Neural progenitor cell (in vitro differentiated cells): ENCODE results near the gene OGG1. TPM values are rescaled to one million over a fixed set of nuclear protein-coding genes. Genes with fewer than 3 reads are reported as not detected.

Experiments used
- DNase-seq: peaks from one replicate; pipeline ENCODE4 v3.0.0-alpha.2; 2016; ENCODE audit warnings: low spot score
- H2AFZ ChIP-seq: fragments of 200-600 bp; sonication (generic); replicated peaks from 2 replicates; pipeline ENCODE4 v1.6.1; 2016; ENCODE audit warnings: antibody characterized with exemption
- H3F3A ChIP-seq: fragments of 200-600 bp; sonication (generic); 2 replicates; pipeline ENCODE4 v1.6.1; 2016; ENCODE audit warnings: antibody characterized with exemption, low read depth
- H3K27ac ChIP-seq: fragments of 200-600 bp; sonication (generic); 2 replicates; pipeline ENCODE4 v1.5.1; 2016; ENCODE audit warnings: mild to moderate bottlenecking
- H3K27me3 ChIP-seq: fragments of 200-600 bp; sonication (generic); 2 replicates; pipeline ENCODE4 v1.6.1; 2016; ENCODE audit warnings: mild to moderate bottlenecking, moderate library complexity
- H3K36me3 ChIP-seq: fragments of 200-600 bp; sonication (generic); 2 replicates; pipeline ENCODE4 v1.5.1; 2016
- H3K4me1 ChIP-seq: fragments of 200-600 bp; sonication (generic); 2 replicates; pipeline ENCODE4 v1.6.1; 2016; ENCODE audit warnings: mixed run types
- H3K4me2 ChIP-seq: fragments of 200-600 bp; sonication (generic); 2 replicates; pipeline ENCODE4 v1.6.1; 2016
- H3K4me3 ChIP-seq: fragments of 200-600 bp; sonication (generic); 2 replicates; pipeline ENCODE4 v1.5.1; 2016
- H3K79me2 ChIP-seq: fragments of 200-600 bp; sonication (generic); 2 replicates; pipeline ENCODE4 v1.6.1; 2016; ENCODE audit warnings: low read depth
- H3K9ac ChIP-seq: fragments of 200-600 bp; sonication (generic); 2 replicates; pipeline ENCODE4 v1.6.1; 2016
- H3K9me3 ChIP-seq: fragments of 200-600 bp; sonication (generic); 2 replicates; pipeline ENCODE4 v1.5.1; 2016; ENCODE audit warnings: low read depth
- H4K20me1 ChIP-seq: fragments of 200-600 bp; sonication (generic); 2 replicates; pipeline ENCODE4 v1.6.1; 2016; ENCODE audit warnings: low read depth
- H3K27ac Mint-ChIP-seq: 3 replicates; pipeline ENCODE4 v1.8.0; 2021; ENCODE audit warnings: mixed read lengths
- H3K27me3 Mint-ChIP-seq: 2 replicates; pipeline ENCODE4 v1.8.0; 2022; ENCODE audit warnings: low read depth, mild to moderate bottlenecking, inconsistent platforms, moderate library complexity, mixed read lengths; ENCODE audit not compliant: insufficient read depth
- H3K36me3 Mint-ChIP-seq: 3 replicates; pipeline ENCODE4 v1.8.0; 2021; ENCODE audit warnings: mixed read lengths
- H3K4me1 Mint-ChIP-seq: 3 replicates; pipeline ENCODE4 v1.8.0; 2021; ENCODE audit warnings: mixed read lengths
- H3K4me3 Mint-ChIP-seq: 3 replicates; pipeline ENCODE4 v1.8.0; 2021; ENCODE audit warnings: mild to moderate bottlenecking, moderate library complexity, mixed read lengths
- H3K9me3 Mint-ChIP-seq: 3 replicates; pipeline ENCODE4 v1.8.0; 2020; ENCODE audit warnings: mixed read lengths
- EZH2 ChIP-seq: fragments of 200-600 bp; sonication (generic); IDR thresholded peaks from 2 replicates; pipeline ENCODE4 v1.6.1; 2017; ENCODE audit warnings: antibody characterized with exemption, mild to moderate bottlenecking, moderate library complexity
- EZH2phosphoT487 ChIP-seq: fragments of 200-600 bp; sonication (generic); IDR thresholded peaks from 2 replicates; pipeline ENCODE4 v1.6.1; 2017; ENCODE audit warnings: antibody characterized with exemption
- total RNA-seq: library from RNA; depleted of rRNA; stranded (reverse); fragments of >200 nt; gene quantifications from 2 replicates; pipeline ENCODE4 v1.2.3, GENCODE V29; 2015; ENCODE audit warnings: low replicate concordance
- TF ChIP-seq, protein P1 (sequence below): fragments of 200-600 bp; sonication (generic); IDR thresholded peaks from 2 replicates; pipeline ENCODE4 v1.5.1; 2017; ENCODE audit warnings: antibody characterized with exemption, mild to moderate bottlenecking

Gene OGG1
- total RNA-seq, 1 donor from 2014 or later: 15.8 TPM

DNA sequence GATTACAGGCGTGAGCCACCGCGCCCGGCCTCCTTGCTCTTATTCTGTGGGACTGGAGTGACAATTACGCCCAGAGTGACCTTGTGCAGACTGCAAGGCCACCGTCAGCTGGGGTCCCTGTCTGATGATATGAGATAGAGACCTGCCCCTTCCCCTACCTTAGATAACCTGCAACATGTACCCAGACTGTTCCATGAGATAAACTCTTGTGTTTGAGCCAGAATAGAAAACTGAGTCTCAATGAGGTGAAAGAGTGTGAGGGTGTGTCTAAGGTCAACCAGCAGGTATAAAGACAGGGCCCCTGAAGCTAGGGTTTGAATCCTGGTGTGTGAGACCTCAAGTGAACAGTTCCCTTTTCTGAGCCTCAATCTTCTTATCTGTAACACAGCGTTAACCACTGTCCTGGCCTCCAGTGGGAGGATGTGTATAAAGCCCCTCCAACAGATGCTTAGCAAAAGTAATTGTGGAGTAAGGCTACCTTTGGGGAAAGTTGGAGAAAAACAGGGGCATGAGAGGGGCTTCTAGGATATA lies 36.5 kb downstream of the OGG1 start:
- H3K4me3 Mint-ChIP-seq: no peak overlapping the region
- H3K27me3 ChIP-seq: no peaks in the 10 kb centered on the region
- H3K36me3 Mint-ChIP-seq: peaks cover 35% of the 10 kb centered on the region
- H4K20me1 ChIP-seq: no peaks in the 10 kb centered on the region
- no peaks in the 10 kb centered on the region for H3K4me1 ChIP-seq
- H3K27ac ChIP-seq: no peak overlapping the region
- no peak overlapping the region for H2AFZ ChIP-seq
- H3F3A ChIP-seq: peaks cover 7% of the 10 kb centered on the region
- H3K9me3 Mint-ChIP-seq: no peaks in the 10 kb centered on the region
- H3K4me1 Mint-ChIP-seq: peaks cover 2% of the 10 kb centered on the region
- TF ChIP-seq EZH2phosphoT487 (no peak), EZH2 (no peak)
- TF ChIP-seq, protein P1, sequence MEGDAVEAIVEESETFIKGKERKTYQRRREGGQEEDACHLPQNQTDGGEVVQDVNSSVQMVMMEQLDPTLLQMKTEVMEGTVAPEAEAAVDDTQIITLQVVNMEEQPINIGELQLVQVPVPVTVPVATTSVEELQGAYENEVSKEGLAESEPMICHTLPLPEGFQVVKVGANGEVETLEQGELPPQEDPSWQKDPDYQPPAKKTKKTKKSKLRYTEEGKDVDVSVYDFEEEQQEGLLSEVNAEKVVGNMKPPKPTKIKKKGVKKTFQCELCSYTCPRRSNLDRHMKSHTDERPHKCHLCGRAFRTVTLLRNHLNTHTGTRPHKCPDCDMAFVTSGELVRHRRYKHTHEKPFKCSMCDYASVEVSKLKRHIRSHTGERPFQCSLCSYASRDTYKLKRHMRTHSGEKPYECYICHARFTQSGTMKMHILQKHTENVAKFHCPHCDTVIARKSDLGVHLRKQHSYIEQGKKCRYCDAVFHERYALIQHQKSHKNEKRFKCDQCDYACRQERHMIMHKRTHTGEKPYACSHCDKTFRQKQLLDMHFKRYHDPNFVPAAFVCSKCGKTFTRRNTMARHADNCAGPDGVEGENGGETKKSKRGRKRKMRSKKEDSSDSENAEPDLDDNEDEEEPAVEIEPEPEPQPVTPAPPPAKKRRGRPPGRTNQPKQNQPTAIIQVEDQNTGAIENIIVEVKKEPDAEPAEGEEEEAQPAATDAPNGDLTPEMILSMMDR: no peak
- DNase-seq: no peak
- no peaks in the 10 kb centered on the region for H3K27me3 Mint-ChIP-seq
- H3K4me2 ChIP-seq: no peak overlapping the region
- no peak overlapping the region for H3K27ac Mint-ChIP-seq
- H3K9me3 ChIP-seq: no peaks in the 10 kb centered on the region
- peaks cover 8% of the 10 kb centered on the region for H3K79me2 ChIP-seq
- no peak overlapping the region for H3K9ac ChIP-seq
- peaks cover 10% of the 10 kb centered on the region for H3K36me3 ChIP-seq
- no peak overlapping the region for H3K4me3 ChIP-seq

DNA sequence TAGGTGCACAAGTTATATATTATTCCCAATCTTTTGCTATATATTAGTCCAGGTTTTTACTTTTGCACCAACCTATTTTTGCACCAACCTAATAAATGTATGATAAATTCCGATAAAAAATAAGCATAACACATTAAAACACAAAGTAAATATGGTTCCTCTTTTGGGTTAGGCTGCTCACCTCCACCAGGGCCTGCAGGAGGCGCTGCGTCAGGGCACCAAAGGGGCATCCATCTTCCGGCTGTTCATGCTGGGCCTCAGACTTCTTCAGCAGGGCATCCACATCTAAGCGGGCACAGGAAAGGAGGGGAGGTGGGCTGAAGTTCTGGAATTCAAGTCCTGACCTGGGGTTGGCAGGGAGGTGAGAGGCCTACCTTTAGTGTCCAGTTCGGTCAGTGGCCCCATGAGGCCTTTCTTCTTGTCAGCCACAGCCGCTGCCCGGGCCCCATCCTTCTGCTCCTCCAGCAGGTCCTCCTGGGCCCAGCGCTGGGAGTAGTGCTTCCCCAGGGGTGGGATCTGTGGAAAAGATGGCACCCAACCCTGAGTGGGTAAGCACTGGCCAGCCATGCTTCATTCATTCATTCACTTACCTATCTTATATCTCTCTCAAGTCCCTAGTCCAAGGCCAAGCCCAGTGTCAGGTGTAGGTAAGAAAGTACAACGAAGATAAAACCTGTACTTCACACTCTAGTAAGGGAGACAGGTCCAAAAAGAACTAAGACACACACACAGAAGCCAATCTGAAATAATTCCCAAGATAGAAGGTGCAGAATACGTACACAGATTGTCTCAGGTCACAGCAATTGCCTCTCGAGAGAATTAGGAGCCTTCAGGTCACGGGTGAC lies 37.3 kb downstream of the OGG1 start:
- H3K27me3 Mint-ChIP-seq: no peaks in the 10 kb centered on the region
- Histone ChIP-seq H3K27me3 (no peaks in the 10 kb centered on the region), H3F3A (peaks cover 12% of the 10 kb centered on the region), H3K4me3 (no peak overlapping the region), H4K20me1 (no peaks in the 10 kb centered on the region), H3K79me2 (peaks cover 16% of the 10 kb centered on the region), H2AFZ (no peak overlapping the region), H3K36me3 (peaks cover 10% of the 10 kb centered on the region), H3K4me1 (peaks cover 6% of the 10 kb centered on the region), H3K9me3 (no peaks in the 10 kb centered on the region), H3K4me2 (no peak overlapping the region), H3K27ac (no peak overlapping the region), H3K9ac (no peak overlapping the region)
- no peak overlapping the region for H3K4me3 Mint-ChIP-seq
- H3K4me1 Mint-ChIP-seq: peaks cover 7% of the 10 kb centered on the region
- no peak overlapping the region for H3K27ac Mint-ChIP-seq
- DNase-seq: no peak
- TF ChIP-seq, protein P1: peak; percentile 62
- no peak for TF ChIP-seq EZH2
- no peaks in the 10 kb centered on the region for H3K9me3 Mint-ChIP-seq
- peaks cover 36% of the 10 kb centered on the region for H3K36me3 Mint-ChIP-seq

DNA sequence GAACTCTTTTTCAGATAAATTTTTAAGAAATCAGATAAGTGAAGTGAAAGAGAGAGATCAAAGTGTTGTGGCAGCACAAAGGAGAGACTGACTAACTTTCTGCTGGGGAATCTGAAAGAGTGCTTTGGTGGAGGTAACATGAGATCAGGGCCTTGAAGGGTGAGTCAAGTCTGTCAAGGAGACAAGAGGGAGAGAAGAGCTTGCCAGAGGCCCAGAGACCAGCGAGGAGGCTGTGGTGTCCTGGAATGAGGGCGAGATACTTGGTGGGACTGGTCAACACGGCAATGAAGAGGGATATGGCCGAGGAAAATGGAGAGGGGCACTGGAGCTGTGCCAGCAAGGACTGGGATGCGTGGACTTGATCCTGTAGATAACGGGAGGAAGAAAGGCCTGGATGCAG lies 38.0 kb downstream of the OGG1 start:
- H3K27me3 Mint-ChIP-seq: peaks cover 3% of the 10 kb centered on the region
- Histone ChIP-seq H3K9ac (no peak overlapping the region), H3K4me1 (peaks cover 6% of the 10 kb centered on the region), H3F3A (peaks cover 18% of the 10 kb centered on the region), H3K36me3 (peaks cover 10% of the 10 kb centered on the region), H2AFZ (no peak overlapping the region), H3K4me3 (no peak overlapping the region), H3K9me3 (no peaks in the 10 kb centered on the region), H3K79me2 (peaks cover 16% of the 10 kb centered on the region), H3K27ac (no peak overlapping the region), H3K27me3 (no peaks in the 10 kb centered on the region), H4K20me1 (no peaks in the 10 kb centered on the region), H3K4me2 (no peak overlapping the region)
- TF ChIP-seq EZH2 (no peak), EZH2phosphoT487 (no peak)
- TF ChIP-seq, protein P1: no peak
- H3K4me3 Mint-ChIP-seq: no peak overlapping the region
- H3K9me3 Mint-ChIP-seq: no peaks in the 10 kb centered on the region
- no peak overlapping the region for H3K27ac Mint-ChIP-seq
- H3K4me1 Mint-ChIP-seq: peaks cover 7% of the 10 kb centered on the region
- H3K36me3 Mint-ChIP-seq: peaks cover 32% of the 10 kb centered on the region
- no peak for DNase-seq
